Hepatocyte (in vitro differentiated cells): ENCODE results near the gene DSCAML1. TPM values are rescaled to one million over a fixed set of nuclear protein-coding genes. Genes with fewer than 3 reads are reported as not detected.
A peak's percentile ranks its signal among the peaks of the same experiment; 100 is the strongest.

Source experiments
- DNase-seq: peaks from one replicate; pipeline ENCODE4 v3.0.0-alpha.2; 2016; ENCODE audit warnings: low spot score
- H2AFZ ChIP-seq: fragments of 200-600 bp; sonication (generic); 2 replicates; pipeline ENCODE4 v1.6.0; 2016; ENCODE audit warnings: antibody characterized with exemption, mild to moderate bottlenecking
- H3K27ac ChIP-seq: fragments of 200-600 bp; sonication (generic); 2 replicates; pipeline ENCODE4 v1.5.1; 2016; ENCODE audit warnings: mild to moderate bottlenecking
- H3K27me3 ChIP-seq: fragments of 200-600 bp; sonication (generic); 2 replicates; pipeline ENCODE4 v1.6.1; 2016
- H3K36me3 ChIP-seq: fragments of 200-600 bp; sonication (generic); replicated peaks from 2 replicates; pipeline ENCODE4 v1.5.1; 2016; ENCODE audit warnings: low read depth; ENCODE audit not compliant: insufficient read depth
- H3K4me1 ChIP-seq: fragments of 200-600 bp; sonication (generic); 2 replicates; pipeline ENCODE4 v1.5.1; 2016; ENCODE audit warnings: mild to moderate bottlenecking, moderate library complexity; ENCODE audit not compliant: insufficient read depth
- H3K4me2 ChIP-seq: fragments of 200-600 bp; sonication (generic); 2 replicates; pipeline ENCODE4 v1.6.0; 2016
- H3K4me3 ChIP-seq: fragments of 200-600 bp; sonication (generic); 2 replicates; pipeline ENCODE4 v1.5.1; 2016; ENCODE audit warnings: mild to moderate bottlenecking
- H3K79me2 ChIP-seq: fragments of 200-600 bp; sonication (generic); 2 replicates; pipeline ENCODE4 v1.6.0; 2017; ENCODE audit warnings: mild to moderate bottlenecking
- H3K9me2 ChIP-seq: fragments of 200-600 bp; sonication (generic); replicated peaks from 2 replicates; pipeline ENCODE4 v1.6.0; 2017; ENCODE audit warnings: mild to moderate bottlenecking; ENCODE audit not compliant: insufficient read depth
- H3K9me3 ChIP-seq: fragments of 200-600 bp; sonication (generic); 2 replicates; pipeline ENCODE4 v1.5.1; 2016; ENCODE audit warnings: low read depth, mild to moderate bottlenecking
- H4K20me1 ChIP-seq: fragments of 200-600 bp; sonication (generic); 2 replicates; pipeline ENCODE4 v1.6.0; 2016; ENCODE audit warnings: mild to moderate bottlenecking; ENCODE audit not compliant: insufficient read depth, poor library complexity, severe bottlenecking
- CTCF ChIP-seq: fragments of 200-600 bp; sonication (generic); IDR thresholded peaks from 2 replicates; pipeline ENCODE4 v1.5.1; 2016; ENCODE audit warnings: antibody characterized with exemption, mild to moderate bottlenecking; ENCODE audit not compliant: poor library complexity
- EZH2 ChIP-seq: fragments of 200-600 bp; sonication (generic); IDR thresholded peaks from 2 replicates; pipeline ENCODE4 v1.6.1; 2016; ENCODE audit warnings: antibody characterized with exemption, mild to moderate bottlenecking, borderline replicate concordance
- EZH2phosphoT487 ChIP-seq: fragments of 200-600 bp; sonication (generic); IDR thresholded peaks from one replicate; pipeline ENCODE4 v1.6.1; 2018; ENCODE audit warnings: antibody characterized with exemption, mild to moderate bottlenecking, low read depth, moderate library complexity; ENCODE audit not compliant: unreplicated experiment, severe bottlenecking
- WGBS: methylation state at CpG from one replicate; pipeline ENCODE4 v1.1.6; 2016; ENCODE audit warnings: low lambda C conversion rate; ENCODE audit errors: missing lambda C conversion rate; 5-methylcytosine and 5-hydroxymethylcytosine counted together
- polyA plus RNA-seq: library from polyadenylated mRNA; unstranded; fragments of >200 nt; fragmentation: Nextera tagmentation; extraction: Ambion mirVana; gene quantifications from 2 replicates; pipeline ENCODE4 v1.2.1, GENCODE V29; 2016
- total RNA-seq: library from RNA; depleted of rRNA; stranded (reverse); fragments of >200 nt; gene quantifications from 2 replicates; pipeline ENCODE4 v1.2.3, GENCODE V29; 2014

The DSCAML1 gene
- total and polyA plus RNA-seq, 2 experiments from 2014 or later: 0.46 to 2.6 TPM

- H3K4me2 ChIP-seq: no peak overlapping the region
- H3K9me2 ChIP-seq: no peaks in the 10 kb centered on the region
- no peak for DNase-seq
- H4K20me1 ChIP-seq: no peaks in the 10 kb centered on the region
- no peaks in the 10 kb centered on the region for H3K9me3 ChIP-seq
- no peaks in the 10 kb centered on the region for H3K36me3 ChIP-seq
- no peaks in the 10 kb centered on the region for H3K79me2 ChIP-seq
- WGBS: 88% methylated on average over 18 of the region's 18 CpGs
- TF ChIP-seq EZH2: no peak
- TF ChIP-seq EZH2phosphoT487: no peak
- no peak for TF ChIP-seq CTCF
- peaks cover 22% of the 10 kb centered on the region for H3K27me3 ChIP-seq
- H3K4me3 ChIP-seq: no peak overlapping the region
- no peak overlapping the region for H2AFZ ChIP-seq
- peaks cover 20% of the 10 kb centered on the region for H3K4me1 ChIP-seq
- H3K27ac ChIP-seq: peak overlapping the region; percentile 69
Observed at GRCh38 chr11:117678658-117679406, 118.2 kb downstream of the DSCAML1 start.

- no peaks in the 10 kb centered on the region for H4K20me1 ChIP-seq
- TF ChIP-seq EZH2 (no peak), CTCF (no peak), EZH2phosphoT487 (no peak)
- H3K79me2 ChIP-seq: no peaks in the 10 kb centered on the region
- H2AFZ ChIP-seq: no peak overlapping the region
- no peaks in the 10 kb centered on the region for H3K9me3 ChIP-seq
- no peaks in the 10 kb centered on the region for H3K9me2 ChIP-seq
- 87% methylated on average over 12 of the region's 12 CpGs for WGBS
- no peak overlapping the region for H3K4me2 ChIP-seq
- H3K27ac ChIP-seq: no peak overlapping the region
- no peak overlapping the region for H3K4me3 ChIP-seq
- no peak for DNase-seq
- H3K36me3 ChIP-seq: no peaks in the 10 kb centered on the region
- peaks cover 17% of the 10 kb centered on the region for H3K27me3 ChIP-seq
- H3K4me1 ChIP-seq: peaks cover 16% of the 10 kb centered on the region
Observed at GRCh38 chr11:117677729-117678310, 119.2 kb downstream of the DSCAML1 start.

- Histone ChIP-seq H3K4me1 (peaks cover 16% of the 10 kb centered on the region), H3K79me2 (no peaks in the 10 kb centered on the region), H3K4me3 (no peak overlapping the region), H2AFZ (no peak overlapping the region), H3K9me2 (no peaks in the 10 kb centered on the region), H3K27me3 (peaks cover 11% of the 10 kb centered on the region), H3K36me3 (no peaks in the 10 kb centered on the region), H3K4me2 (no peak overlapping the region), H3K27ac (no peak overlapping the region), H4K20me1 (no peaks in the 10 kb centered on the region), H3K9me3 (no peaks in the 10 kb centered on the region)
- DNase-seq: no peak
- no peak for TF ChIP-seq EZH2phosphoT487
- TF ChIP-seq CTCF: no peak
- no peak for TF ChIP-seq EZH2
- WGBS: 87% methylated on average over 7 of the region's 7 CpGs
Observed at GRCh38 chr11:117676501-117676900, 120.5 kb downstream of the DSCAML1 start.
